GM21619 (cell line): Measurements from ENCODE around the gene CYP2R1.

Source experiments
- ATAC-seq: cut with Tn5 transposase; IDR thresholded peaks from one replicate; pipeline ENCODE4 v1.9.1; 2021; ENCODE audit not compliant: unreplicated experiment

Gene CYP2R1

GRCh38 chr11:14835496-14836492 lies 56.2 kb downstream of the CYP2R1 start:
- no peak for ATAC-seq
